Activated CD4-positive, alpha-beta T cell treated with anti-CD3 and anti-CD28 coated beads, Interleukin-2, amount 50 U/mL, for 16 hours (primary cell): ENCODE data around the gene COG5.

Source experiments
- DNase-seq: peaks from one replicate; pipeline ENCODE4 v3.0.0-alpha.2; 2020

The COG5 gene

GRCh38 chr7:107212725-107213124 is 351.0 kb downstream of the COG5 start:
- no peak for DNase-seq

- DNase-seq: no peak
Measured at GRCh38 chr7:107210400-107210799, 353.3 kb downstream of the COG5 start.

- no peak for DNase-seq
Measured at GRCh38 chr7:107209565-107209964, 354.2 kb downstream of the COG5 start.

GRCh38 chr7:107208563-107208962 is 355.2 kb downstream of the COG5 start:
- no peak for DNase-seq

- no peak for DNase-seq
Measured at GRCh38 chr7:107208024-107208521, 355.6 kb downstream of the COG5 start.

GRCh38 chr7:107207459-107207858 is 356.3 kb downstream of the COG5 start:
- no peak for DNase-seq

GRCh38 chr7:107206706-107207105 is 357.0 kb downstream of the COG5 start:
- no peak for DNase-seq

- DNase-seq: no peak
Measured at GRCh38 chr7:107206136-107206535, 357.6 kb downstream of the COG5 start.

GRCh38 chr7:107203607-107204006 is 360.1 kb downstream of the COG5 start:
- no peak for DNase-seq

- DNase-seq: peak; percentile 16
Measured at GRCh38 chr7:107201795-107202450, 361.8 kb downstream of the COG5 start.

- no peak for DNase-seq
Measured at GRCh38 chr7:107196834-107197610, 366.7 kb downstream of the COG5 start.

- DNase-seq: no peak
Measured at GRCh38 chr7:107194052-107194451, 369.7 kb downstream of the COG5 start.

- DNase-seq: no peak
Measured at GRCh38 chr7:107190090-107190489, 373.6 kb downstream of the COG5 start.

- DNase-seq: no peak
Measured at GRCh38 chr7:107187774-107188173, 375.9 kb downstream of the COG5 start.

- no peak for DNase-seq
Measured at GRCh38 chr7:107186240-107186639, 377.5 kb downstream of the COG5 start.

GRCh38 chr7:107185716-107186115 is 378.0 kb downstream of the COG5 start:
- no peak for DNase-seq

- no peak for DNase-seq
Measured at GRCh38 chr7:107181172-107181571, 382.5 kb downstream of the COG5 start.

- no peak for DNase-seq
Measured at GRCh38 chr7:107180378-107180777, 383.3 kb downstream of the COG5 start.

- no peak for DNase-seq
Measured at GRCh38 chr7:107179326-107180164, 384.2 kb downstream of the COG5 start.

GRCh38 chr7:107173691-107174406 is 389.9 kb downstream of the COG5 start:
- peak; percentile 58 for DNase-seq

GRCh38 chr7:107173191-107173590 is 390.5 kb downstream of the COG5 start:
- no peak for DNase-seq

- DNase-seq: peak; percentile 31
Measured at GRCh38 chr7:107172276-107173032, 391.3 kb downstream of the COG5 start.
